Right lobe of liver (tissue), 6 donors: ENCODE results near the gene SCARF2. TPM values are rescaled to one million over a fixed set of nuclear protein-coding genes. Genes with fewer than 3 reads are reported as not detected.
A peak's percentile ranks its signal among the peaks of the same experiment; 100 is the strongest.
"Not testable (repeated sequence)": the region's sequence is repeated elsewhere in the genome, so short reads cannot be mapped to it uniquely, and the experiment has no call there.

ENCODE experiments used
- ATAC-seq, 4 donors: fragments of 200-7000 bp; cut with Tn5 transposase; one replicate each; pipeline ENCODE4 v1.9.1; 2020; ENCODE audit warnings: mild to moderate bottlenecking in 4 of 4, moderate library complexity in 4 of 4
- DNase-seq, 3 donors: peaks; one replicate each; pipeline ENCODE4 v3.0.0-alpha.2; 2020
- H3K27ac ChIP-seq, 3 donors: fragments of 200-600 bp; one replicate each; pipeline ENCODE4 v1.8.0; 2022
- H3K27me3 ChIP-seq, 2 donors: fragments of 200-600 bp; one replicate each; pipeline ENCODE4 v1.8.0; 2022
- H3K36me3 ChIP-seq, 4 donors: fragments of 200-600 bp; sonication (generic) in 1 of 4; one replicate each; pipeline versions ENCODE4 v1.5.1 to v1.8.0; 2017 to 2022; ENCODE audit warnings: control low read depth in 1 of 4
- H3K4me1 ChIP-seq, 4 donors: fragments of 200-600 bp; sonication (generic) in 1 of 4; one replicate each; pipeline versions ENCODE4 v1.5.1 to v1.8.0; 2017 to 2022; ENCODE audit warnings: control low read depth in 1 of 4
- H3K4me3 ChIP-seq, 3 donors: fragments of 200-600 bp; one replicate each; pipeline ENCODE4 v1.8.0; 2022
- H3K9me3 ChIP-seq, 4 donors: fragments of 200-600 bp; sonication (generic) in 1 of 4; one replicate each; pipeline versions ENCODE4 v1.5.1 to v1.8.0; 2017 to 2022; ENCODE audit warnings: control low read depth in 1 of 4
- CTCF ChIP-seq, 4 donors: fragments of 200-600 bp in 3 of 4; fragments of 450-650 bp in 1 of 4; IDR thresholded peaks; one replicate each; pipeline versions ENCODE4 v1.5.1 to v1.8.0; 2016 to 2022; ENCODE audit warnings: antibody characterized with exemption in 4 of 4, mild to moderate bottlenecking in 2 of 4
- POLR2A ChIP-seq: fragments of 450-650 bp; IDR thresholded peaks from one replicate; pipeline ENCODE4 v1.6.1; 2017; ENCODE audit warnings: antibody characterized with exemption, mild to moderate bottlenecking
- WGBS: methylation state at CpG from one replicate; pipeline ENCODE4 v1.1.6; 2018; ENCODE audit warnings: low coverage, low lambda C conversion rate; ENCODE audit not compliant: insufficient coverage; ENCODE audit errors: missing lambda C conversion rate; 5-methylcytosine and 5-hydroxymethylcytosine counted together
- intact Hi-C, 2 donors: fragments of 100-400 bp; cut with DNase I; formaldehyde crosslinking; loops; one replicate each; pipeline versions ENCODE4 v1.11.2 to v1.14.1; 2022
- long read RNA-seq: library from polyadenylated mRNA; unstranded; transcript quantifications from one replicate; pipeline ENCODE4 v2.0.0, GENCODE V29; 2019
- total RNA-seq, 6 experiments: library from RNA; depleted of rRNA in 2 of 6; stranded (reverse); fragments of >200 nt in 2 of 6; fragmentation: NEBNext Ultra II Directional in 3 of 6; extraction: Animal tissue kit (Norgen Biotek cat#: 25700) in 3 of 6; gene quantifications; one replicate each; pipeline versions ENCODE4 v1.1.0 to v1.2.4, GENCODE V29; 2016 to 2023
- donor health status: DM: no; HTN: yes; CAD: no.
- donor health status: DM: no; HTN: no; CAD: no.
- donor health status: DM: no; HTN: no; CAD: no.
- donor health status: DM: no; HTN: yes; CAD: no.
- donor health status: DM: no; HTN: yes; CAD: no.

Gene SCARF2
- total RNA-seq = 1 to 10 TPM; 1.1 to 3.4 (median 1.8) TPM
- long read RNA-seq = 0 reads

GRCh38 chr22:20437613-20438426 is at the start of gene SCARF2:
SCARF2 (minus strand) TSS chr22:20437825; CDS start chr22:20437754, 71 bp downstream.
- no peak for TF ChIP-seq CTCF (IDR thresholded peaks at IDR 0.05)
- peak in 1 of 3 donors; percentile 55 for DNase-seq
- Histone ChIP-seq H3K27me3 (peaks cover 0 to 12% of the 10 kb centered on the region in 2 donors), H3K27ac (peak within 1 kb of the TSS; percentile 28 to 36 (median 29)), H3K9me3 (no peaks in the 10 kb centered on the region), H3K36me3 (no peaks in the 10 kb centered on the region), H3K4me3 (peak within 1 kb of the TSS; percentile 34 to 42 (median 36)), H3K4me1 (peaks cover 0 to 12% (median 0%) of the 10 kb centered on the region in 4 donors)
- ATAC-seq = peak; percentile 20 to 44 (median 36)
- intact Hi-C loops = no loop called here
- 25% methylated on average over 8 of the region's 95 CpGs for WGBS

- TF ChIP-seq CTCF (IDR thresholded peaks at IDR 0.05) (no peak), POLR2A (no peak)
- H3K4me3 ChIP-seq = no peak overlapping the region
- ATAC-seq (no peak), DNase-seq (no peak)
- no peak overlapping the region for H3K27ac ChIP-seq
- WGBS = 93% methylated on average over 2 of the region's 2 CpGs
- H3K36me3 ChIP-seq = no peaks in the 10 kb centered on the region
- no peaks in the 10 kb centered on the region for H3K9me3 ChIP-seq
- H3K4me1 ChIP-seq = no peaks in the 10 kb centered on the region
- no peaks in the 10 kb centered on the region for H3K27me3 ChIP-seq
- intact Hi-C loops = no loop called here
Measured at GRCh38 chr22:20486229-20486628, 48.6 kb upstream of the SCARF2 start.

GRCh38 chr22:20484948-20485683 is 47.5 kb upstream of the SCARF2 start:
- intact Hi-C loops = no loop called here
- no peak for ATAC-seq
- WGBS = 70% methylated on average over 2 of the region's 4 CpGs

GRCh38 chr22:20483771-20484170 is 46.1 kb upstream of the SCARF2 start:
- DNase-seq = no peak
- intact Hi-C loops = no loop called here
- no peaks in the 10 kb centered on the region for H3K27me3 ChIP-seq
- no peaks in the 10 kb centered on the region for H3K4me1 ChIP-seq
- no peak overlapping the region for H3K27ac ChIP-seq
- no peak overlapping the region for H3K4me3 ChIP-seq
- no peaks in the 10 kb centered on the region for H3K9me3 ChIP-seq
- ATAC-seq = no peak
- no peaks in the 10 kb centered on the region for H3K36me3 ChIP-seq
- WGBS = 96% methylated on average over 6 of the region's 14 CpGs
- TF ChIP-seq POLR2A = no peak
- no peak for TF ChIP-seq CTCF (IDR thresholded peaks at IDR 0.05)

More at GRCh38 chr22:20484948-20485683, 47.5 kb upstream of the SCARF2 start:
- Histone ChIP-seq H3K9me3 (no peaks in the 10 kb centered on the region), H3K27me3 (no peaks in the 10 kb centered on the region), H3K4me3 (no peak overlapping the region), H3K36me3 (no peaks in the 10 kb centered on the region), H3K4me1 (no peaks in the 10 kb centered on the region), H3K27ac (no peak overlapping the region)
- TF ChIP-seq CTCF (IDR thresholded peaks at IDR 0.05) (no peak), POLR2A (no peak)
- no peak for DNase-seq

GRCh38 chr22:20483143-20483506 is 45.5 kb upstream of the SCARF2 start:
- 98% methylated on average over 7 of the region's 7 CpGs for WGBS
- ATAC-seq = not testable (repeated sequence)

More at GRCh38 chr22:20483143-20483506, 45.5 kb upstream of the SCARF2 start:
- H3K4me3 ChIP-seq, H3K4me1 ChIP-seq, H3K27me3 ChIP-seq, H3K36me3 ChIP-seq, H3K9me3 ChIP-seq, intact Hi-C loops, H3K27ac ChIP-seq, DNase-seq: not testable (repeated sequence)
